Endodermal cell (in vitro differentiated cells): ENCODE data around the gene VENTX. TPM values are rescaled to one million over a fixed set of nuclear protein-coding genes. Genes with fewer than 3 reads are reported as not detected.

ENCODE experiments used
- DNase-seq: peaks from one replicate; pipeline ENCODE4 v3.0.0-alpha.2; 2017
- H3K27ac ChIP-seq: 2 replicates; pipeline ENCODE4 v1.5.1; 2013; ENCODE audit warnings: mild to moderate bottlenecking, low read depth, low read length, moderate library complexity
- H3K27me3 ChIP-seq: 2 replicates; pipeline ENCODE4 v1.6.1; 2013; ENCODE audit warnings: mild to moderate bottlenecking, low read length, moderate library complexity; ENCODE audit not compliant: insufficient read depth, control insufficient read depth, poor library complexity, severe bottlenecking
- H3K36me3 ChIP-seq: 2 replicates; pipeline ENCODE4 v1.7.0; 2013; ENCODE audit warnings: mild to moderate bottlenecking, low read length, moderate library complexity; ENCODE audit not compliant: control insufficient read depth, insufficient read depth
- H3K4me1 ChIP-seq: one replicate; pipeline ENCODE4 v1.7.0; 2013; ENCODE audit warnings: low read length; ENCODE audit not compliant: control insufficient read depth, insufficient read depth
- H3K4me3 ChIP-seq: 2 replicates; pipeline ENCODE4 v1.5.1; 2013; ENCODE audit warnings: mild to moderate bottlenecking, low read length, moderate library complexity
- H3K9ac ChIP-seq: 2 replicates; pipeline ENCODE4 v1.6.1; 2013; ENCODE audit warnings: mild to moderate bottlenecking, low read length, moderate library complexity; ENCODE audit not compliant: poor library complexity, severe bottlenecking; ENCODE audit errors: extremely low read depth
- H3K9me3 ChIP-seq: 2 replicates; pipeline ENCODE4 v1.6.1; 2013; ENCODE audit warnings: mild to moderate bottlenecking, low read length, moderate library complexity; ENCODE audit not compliant: control insufficient read depth
- H3K27ac Mint-ChIP-seq: 2 replicates; pipeline ENCODE4 v1.8.0; 2020; ENCODE audit warnings: mixed read lengths
- H3K27me3 Mint-ChIP-seq: 2 replicates; pipeline ENCODE4 v1.8.0; 2021; ENCODE audit warnings: mild to moderate bottlenecking, mixed read lengths; ENCODE audit not compliant: insufficient read depth
- H3K36me3 Mint-ChIP-seq: 2 replicates; pipeline ENCODE4 v1.8.0; 2020; ENCODE audit warnings: low read depth, mixed read lengths
- H3K4me1 Mint-ChIP-seq: 2 replicates; pipeline ENCODE4 v1.8.0; 2020; ENCODE audit warnings: mixed read lengths
- H3K4me3 Mint-ChIP-seq: 2 replicates; pipeline ENCODE4 v1.8.0; 2020; ENCODE audit warnings: mild to moderate bottlenecking, moderate library complexity, mixed read lengths
- H3K9me3 Mint-ChIP-seq: 2 replicates; pipeline ENCODE4 v1.8.0; 2020; ENCODE audit warnings: mild to moderate bottlenecking, mixed read lengths
- CTCF ChIP-seq: fragments of 200-600 bp; sonication (generic); conservative IDR thresholded peaks from 2 replicates; pipeline ENCODE4 v1.5.0; 2021; ENCODE audit warnings: antibody characterized with exemption, mild to moderate bottlenecking
- WGBS, 2 experiments: methylation state at CpG; one replicate each; pipeline versions ENCODE4 v1.1.5 to v1.1.7; 2013; ENCODE audit warnings: missing lambda C conversion rate in 2 of 2, mixed read lengths in 1 of 2; ENCODE audit not compliant: insufficient coverage in 1 of 2, insufficient read length in 1 of 2; 5-methylcytosine and 5-hydroxymethylcytosine counted together
- total RNA-seq, 2 donors: library from RNA; stranded (reverse); fragmentation: NEBNext Ultra II Directional in 1 of 2; extraction: Animal tissue kit (Norgen Biotek cat#: 25700) in 1 of 2; gene quantifications; 2 replicates in 1 of 2; 3 replicates in 1 of 2; pipeline ENCODE4 v1.2.1, GENCODE V29; 2021

VENTX gene
- total RNA-seq, 2 donors from 2014 or later: 5.5 to 14.2 TPM

- no peak overlapping the region for H3K27ac Mint-ChIP-seq
- no peak overlapping the region for H3K4me3 Mint-ChIP-seq
- Histone ChIP-seq H3K27me3 (no peaks in the 10 kb centered on the region), H3K4me3 (no peak overlapping the region), H3K9ac (no peak overlapping the region), H3K36me3 (peaks cover 48% of the 10 kb centered on the region), H3K9me3 (no peaks in the 10 kb centered on the region), H3K27ac (no peak overlapping the region), H3K4me1 (no peaks in the 10 kb centered on the region)
- WGBS, 2 experiments: 93 to 94% methylated on average over 34 to 36 of the region's 36 CpGs
- TF ChIP-seq CTCF: no peak
- no peaks in the 10 kb centered on the region for H3K9me3 Mint-ChIP-seq
- H3K27me3 Mint-ChIP-seq: no peaks in the 10 kb centered on the region
- H3K4me1 Mint-ChIP-seq: no peaks in the 10 kb centered on the region
- peaks cover 65% of the 10 kb centered on the region for H3K36me3 Mint-ChIP-seq
- no peak for DNase-seq
These were observed 47.6 kb downstream of the VENTX start for GRCh38 chr10:133285217-133285616.

GRCh38 chr10:133286366-133286765 is 48.7 kb downstream of the VENTX start:
- Mint-ChIP-seq H3K27me3 (no peaks in the 10 kb centered on the region), H3K27ac (no peak overlapping the region), H3K4me3 (no peak overlapping the region), H3K36me3 (peaks cover 71% of the 10 kb centered on the region), H3K9me3 (no peaks in the 10 kb centered on the region), H3K4me1 (no peaks in the 10 kb centered on the region)
- Histone ChIP-seq H3K36me3 (peaks cover 52% of the 10 kb centered on the region), H3K27ac (no peak overlapping the region), H3K9me3 (no peaks in the 10 kb centered on the region), H3K4me3 (no peak overlapping the region), H3K9ac (no peak overlapping the region), H3K27me3 (no peaks in the 10 kb centered on the region), H3K4me1 (no peaks in the 10 kb centered on the region)
- DNase-seq: no peak
- TF ChIP-seq CTCF: no peak
- 91% methylated on average over 18 of the region's 18 CpGs; no CpG with 5 or more reads in 1 of the 2 experiments for WGBS, 2 experiments

GRCh38 chr10:133287832-133288500 is 50.3 kb downstream of the VENTX start:
- H3K4me1 ChIP-seq: no peaks in the 10 kb centered on the region
- H3K36me3 Mint-ChIP-seq: peaks cover 65% of the 10 kb centered on the region
- H3K27me3 ChIP-seq: no peaks in the 10 kb centered on the region
- H3K27ac ChIP-seq: no peak overlapping the region
- H3K27me3 Mint-ChIP-seq: no peaks in the 10 kb centered on the region
- TF ChIP-seq CTCF: no peak
- H3K9me3 ChIP-seq: no peaks in the 10 kb centered on the region
- H3K9me3 Mint-ChIP-seq: no peaks in the 10 kb centered on the region
- H3K4me3 Mint-ChIP-seq: no peak overlapping the region
- 93 to 95% methylated on average over 33 to 46 of the region's 46 CpGs for WGBS, 2 experiments
- no peak for DNase-seq
- H3K9ac ChIP-seq: no peak overlapping the region
- peaks cover 59% of the 10 kb centered on the region for H3K36me3 ChIP-seq
- no peaks in the 10 kb centered on the region for H3K4me1 Mint-ChIP-seq
- H3K27ac Mint-ChIP-seq: no peak overlapping the region
- no peak overlapping the region for H3K4me3 ChIP-seq
